ENCODE data around the gene PPP1R11.
A peak's percentile ranks its signal among the peaks of the same experiment; 100 is the strongest.

PPP1R11 gene

GRCh38 chr6:30071858-30072257, 4.9 kb downstream of the PPP1R11 start:
- Histone ChIP-seq H3K9ac (ENCODE audit: low read depth, low read length) (peak overlapping the region; percentile 41; the same call in 1 of the 2 replicates), H3K36me3 (ENCODE audit: insufficient read depth, low read length) (no peaks in the 10 kb centered on the region), H3K4me1 (ENCODE audit: insufficient read depth, low read length) (peaks cover 14% of the 10 kb centered on the region), H3K9me3 (ENCODE audit: control insufficient read depth, insufficient read depth, low read length) (no peaks in the 10 kb centered on the region)

DNA sequence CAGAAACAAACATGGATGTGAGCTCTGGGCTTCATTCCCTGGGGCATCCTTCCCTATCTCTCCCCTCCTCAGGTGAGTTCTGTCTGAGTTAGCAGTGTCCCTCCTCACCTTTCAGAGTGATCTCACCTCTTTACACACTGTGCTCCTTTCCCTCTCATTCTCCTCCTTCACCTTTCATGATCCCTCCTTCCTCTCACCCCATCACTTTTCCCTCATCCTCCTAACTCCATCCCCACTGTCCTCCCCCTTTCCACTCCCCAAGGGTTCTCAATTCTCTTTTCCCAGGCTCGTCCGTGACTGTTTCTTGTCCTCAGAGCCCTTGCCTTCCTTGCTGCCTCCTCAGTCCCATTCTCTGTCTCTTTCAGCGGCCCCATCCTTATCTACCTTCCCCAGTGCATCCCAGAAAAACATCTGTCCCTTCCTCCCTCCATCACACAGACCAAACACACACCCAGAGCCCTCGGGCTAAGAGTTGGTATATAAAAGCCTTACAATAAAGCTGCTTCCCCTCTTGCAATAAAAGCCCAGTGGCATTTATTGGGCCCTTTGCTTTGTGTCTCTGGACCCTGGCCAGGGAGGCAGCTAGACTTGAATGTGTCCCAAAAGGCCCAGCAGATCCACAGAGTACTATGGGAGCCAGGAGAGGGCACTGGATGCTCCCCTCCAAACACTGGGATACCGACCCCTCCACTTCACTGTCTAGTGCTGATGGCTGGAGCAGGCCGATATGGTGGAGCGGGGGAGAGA, 6.7 kb downstream of the PPP1R11 start:
- Histone ChIP-seq H3K9me3 (ENCODE audit: control insufficient read depth, insufficient read depth, low read length) (no peaks in the 10 kb centered on the region), H3K36me3 (ENCODE audit: insufficient read depth, low read length) (no peaks in the 10 kb centered on the region), H3K9ac (ENCODE audit: low read depth, low read length) (peak overlapping the region; percentile 61), H3K4me1 (ENCODE audit: insufficient read depth, low read length) (peaks cover 14% of the 10 kb centered on the region)

DNA sequence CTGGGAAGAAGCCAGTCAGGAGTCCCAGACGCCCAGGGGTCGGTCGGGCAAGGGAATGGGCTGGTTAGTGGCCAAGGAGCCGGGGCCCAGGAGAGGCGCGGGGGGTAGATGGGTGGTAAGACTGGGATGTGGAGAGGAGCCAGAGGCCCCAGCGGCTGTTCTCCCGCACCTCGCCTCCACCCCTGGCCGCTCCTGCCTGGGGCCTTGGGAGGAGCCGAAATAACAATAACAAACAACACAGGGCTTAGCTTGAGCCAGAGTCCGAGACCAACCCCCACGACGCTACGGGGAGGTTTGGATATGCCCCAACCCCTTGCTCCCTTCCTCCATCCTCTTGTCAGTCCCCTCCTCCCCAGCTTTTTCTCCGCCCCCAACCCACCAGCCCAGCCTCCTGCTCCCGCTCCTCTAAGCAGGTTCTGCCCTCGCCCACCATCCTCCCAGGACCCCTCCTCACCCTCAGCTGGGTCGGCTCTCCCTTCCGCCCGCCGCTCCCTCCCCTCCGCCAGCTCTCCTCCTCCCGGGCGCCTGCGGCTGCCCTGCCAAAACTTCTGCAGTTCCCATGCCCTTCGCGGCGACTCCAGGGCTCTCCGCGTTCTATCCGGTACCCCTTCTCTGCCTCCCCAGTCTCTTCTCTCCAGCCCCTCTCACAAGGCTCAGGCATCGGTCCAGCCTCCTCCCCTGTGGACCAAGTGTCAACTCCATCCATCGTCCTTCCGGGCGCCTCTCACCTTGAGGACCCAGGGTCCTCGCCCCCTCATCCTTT, 7.5 kb downstream of the PPP1R11 start:
- Histone ChIP-seq H3K9me3 (ENCODE audit: control insufficient read depth, insufficient read depth, low read length) (no peaks in the 10 kb centered on the region), H3K4me1 (ENCODE audit: insufficient read depth, low read length) (peaks cover 14% of the 10 kb centered on the region), H3K9ac (ENCODE audit: low read depth, low read length) (peak overlapping the region; percentile 61; the same call in 1 of the 2 replicates), H3K36me3 (ENCODE audit: insufficient read depth, low read length) (no peaks in the 10 kb centered on the region)

DNA sequence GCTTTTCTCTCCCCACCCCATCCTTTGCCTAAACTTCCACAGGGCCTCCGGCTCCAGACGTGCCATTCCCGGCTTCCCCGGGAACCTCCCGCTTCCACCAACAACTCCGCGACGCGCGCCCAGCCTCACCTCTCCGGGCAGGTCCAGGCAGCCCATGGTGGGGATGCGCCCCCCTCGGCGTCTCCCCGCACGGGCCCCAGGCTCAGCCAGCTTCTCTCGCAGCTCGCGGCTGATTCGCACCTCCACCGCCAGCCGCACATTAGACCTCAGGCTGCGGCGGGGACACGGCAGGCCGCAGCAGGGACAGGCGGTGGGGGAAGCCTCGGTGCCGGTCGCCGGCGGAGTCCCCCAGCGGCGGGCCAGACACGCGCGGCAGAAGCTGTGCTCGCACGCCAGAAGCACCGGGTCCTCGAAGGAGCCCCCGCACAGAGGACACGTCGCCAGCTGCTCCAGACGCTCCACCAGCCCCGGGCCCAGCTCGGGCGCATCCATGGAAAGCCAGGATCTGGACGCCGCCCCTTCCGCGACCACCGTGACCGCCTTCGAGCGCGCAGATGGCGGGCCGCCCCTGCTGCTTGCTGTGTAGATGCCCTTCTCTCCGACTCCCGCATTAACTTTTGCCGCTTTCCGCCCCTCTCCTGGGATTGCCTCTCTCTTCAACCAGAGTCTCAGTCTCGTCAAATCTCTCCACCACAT, 8.2 kb downstream of the PPP1R11 start, which contains the start of gene RNF39:
TSS of gene RNF39 (minus strand) at position 676 of the 696 bp plus-strand sequence. CDS start at position 492, 184 bp downstream.
- Histone ChIP-seq H3K36me3 (ENCODE audit: insufficient read depth, low read length) (no peaks in the 10 kb centered on the region), H3K9ac (ENCODE audit: low read depth, low read length) (peak within 1 kb of the TSS; percentile 61), H3K9me3 (ENCODE audit: control insufficient read depth, insufficient read depth, low read length) (no peaks in the 10 kb centered on the region), H3K4me1 (ENCODE audit: insufficient read depth, low read length) (peaks cover 14% of the 10 kb centered on the region)

DNA sequence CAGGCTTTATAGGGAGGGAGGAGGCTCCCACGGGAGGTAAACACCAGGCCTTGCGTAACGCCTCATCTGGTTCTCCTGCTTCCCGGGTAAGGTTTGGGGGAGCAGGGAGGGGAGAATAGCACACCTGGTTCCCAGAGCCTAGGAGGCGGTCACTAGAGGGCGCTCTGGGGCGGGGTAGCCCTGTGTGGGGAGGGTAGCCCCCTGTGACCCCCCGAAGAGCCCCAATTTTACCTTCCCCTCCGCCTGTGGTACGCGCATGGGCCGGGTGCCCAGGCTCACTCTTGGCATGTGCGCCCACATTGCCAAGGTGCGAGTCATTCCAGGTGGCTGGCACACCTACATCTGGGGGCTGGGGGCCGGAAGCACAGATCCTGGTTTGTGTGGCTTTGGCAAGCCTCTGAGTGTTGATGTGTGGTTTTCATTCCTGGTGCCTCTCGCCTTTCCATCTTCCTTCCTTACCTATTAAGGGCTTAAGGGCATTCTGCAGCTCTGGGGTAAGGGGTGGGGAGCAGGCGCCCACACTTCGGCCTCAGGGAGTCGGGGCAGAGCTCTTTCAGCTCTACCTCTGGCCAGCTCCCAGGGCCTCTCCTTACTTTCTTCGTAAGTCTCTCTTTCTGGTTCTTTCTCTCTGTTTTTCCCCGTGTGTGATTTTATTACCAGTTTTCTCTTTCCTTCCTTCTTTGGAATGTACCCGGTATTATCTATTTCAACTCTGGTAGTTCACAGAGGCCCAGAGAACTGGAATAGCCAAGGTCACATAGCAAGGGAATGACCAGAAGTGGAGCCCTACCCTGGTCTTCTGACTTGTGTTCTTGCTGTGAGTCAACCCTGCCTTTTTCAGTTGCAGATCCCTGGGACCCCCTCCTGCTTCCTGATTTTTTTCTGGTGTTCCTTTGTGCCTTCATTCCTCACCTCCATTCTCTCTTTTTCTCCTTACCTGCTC, 9.1 kb downstream of the PPP1R11 start:
- H3K9ac ChIP-seq (ENCODE audit: low read depth, low read length): peak overlapping the region; percentile 61
- H3K4me1 ChIP-seq (ENCODE audit: insufficient read depth, low read length): peaks cover 14% of the 10 kb centered on the region
- no peaks in the 10 kb centered on the region for H3K9me3 ChIP-seq (ENCODE audit: control insufficient read depth, insufficient read depth, low read length)
- no peaks in the 10 kb centered on the region for H3K36me3 ChIP-seq (ENCODE audit: insufficient read depth, low read length)

- Histone ChIP-seq H3K36me3 (ENCODE audit: insufficient read depth, low read length) (no peaks in the 10 kb centered on the region), H3K9ac (ENCODE audit: low read depth, low read length) (no peak overlapping the region), H3K4me1 (ENCODE audit: insufficient read depth, low read length) (peaks cover 14% of the 10 kb centered on the region), H3K9me3 (ENCODE audit: control insufficient read depth, insufficient read depth, low read length) (no peaks in the 10 kb centered on the region)
These were observed 10.2 kb downstream of the PPP1R11 start for GRCh38 chr6:30077218-30077617.

GRCh38 chr6:30087876-30088275, 20.9 kb downstream of the PPP1R11 start:
- no peaks in the 10 kb centered on the region for H3K4me1 ChIP-seq (ENCODE audit: insufficient read depth, low read length)
- H3K9ac ChIP-seq (ENCODE audit: low read depth, low read length): no peak overlapping the region
- H3K9me3 ChIP-seq (ENCODE audit: control insufficient read depth, insufficient read depth, low read length): no peaks in the 10 kb centered on the region
- H3K36me3 ChIP-seq (ENCODE audit: insufficient read depth, low read length): no peaks in the 10 kb centered on the region

DNA sequence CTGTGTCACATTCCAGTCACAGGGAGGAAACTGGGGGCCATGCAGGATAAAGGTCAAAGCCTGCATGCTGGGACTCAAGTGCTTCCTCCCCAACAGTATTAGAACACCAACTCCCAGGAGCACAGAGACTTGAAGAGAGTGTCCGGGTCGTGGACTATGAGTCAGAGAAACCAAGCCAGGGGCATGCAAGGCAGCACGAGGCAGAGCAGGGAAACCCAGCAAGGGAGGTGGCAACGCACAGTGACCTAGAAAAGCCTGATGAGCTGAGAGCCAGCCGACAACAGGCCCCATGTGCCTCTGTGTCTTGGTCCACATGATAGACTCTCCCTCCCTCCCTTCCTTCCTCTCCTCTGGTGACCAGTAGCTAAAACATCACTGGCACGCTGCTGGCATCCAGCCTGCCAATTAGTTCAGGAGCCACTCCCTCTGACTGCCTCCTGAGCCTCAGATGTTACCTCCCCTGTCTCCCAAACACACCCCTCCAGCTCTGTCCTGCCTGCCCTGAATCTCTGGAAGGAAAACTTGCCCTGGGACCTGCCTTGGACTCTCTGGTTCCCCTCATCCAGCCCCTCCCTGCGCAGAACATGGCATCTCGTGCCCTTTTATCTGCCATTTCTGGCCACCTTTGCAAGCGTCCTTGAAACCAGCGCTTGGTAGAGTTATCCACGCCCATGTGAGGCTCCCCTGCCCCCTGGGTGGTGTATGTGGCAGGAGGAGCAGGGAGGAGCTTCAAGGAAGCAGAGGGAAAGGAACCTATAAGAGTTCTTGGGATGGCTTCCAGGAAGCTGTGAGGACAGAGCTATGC, 24.8 kb downstream of the PPP1R11 start:
- Histone ChIP-seq H3K36me3 (ENCODE audit: insufficient read depth, low read length) (no peaks in the 10 kb centered on the region), H3K9me3 (ENCODE audit: control insufficient read depth, insufficient read depth, low read length) (no peaks in the 10 kb centered on the region), H3K9ac (ENCODE audit: low read depth, low read length) (no peak overlapping the region), H3K4me1 (ENCODE audit: insufficient read depth, low read length) (peaks cover 4% of the 10 kb centered on the region; the same call in 1 of the 2 replicates)

DNA sequence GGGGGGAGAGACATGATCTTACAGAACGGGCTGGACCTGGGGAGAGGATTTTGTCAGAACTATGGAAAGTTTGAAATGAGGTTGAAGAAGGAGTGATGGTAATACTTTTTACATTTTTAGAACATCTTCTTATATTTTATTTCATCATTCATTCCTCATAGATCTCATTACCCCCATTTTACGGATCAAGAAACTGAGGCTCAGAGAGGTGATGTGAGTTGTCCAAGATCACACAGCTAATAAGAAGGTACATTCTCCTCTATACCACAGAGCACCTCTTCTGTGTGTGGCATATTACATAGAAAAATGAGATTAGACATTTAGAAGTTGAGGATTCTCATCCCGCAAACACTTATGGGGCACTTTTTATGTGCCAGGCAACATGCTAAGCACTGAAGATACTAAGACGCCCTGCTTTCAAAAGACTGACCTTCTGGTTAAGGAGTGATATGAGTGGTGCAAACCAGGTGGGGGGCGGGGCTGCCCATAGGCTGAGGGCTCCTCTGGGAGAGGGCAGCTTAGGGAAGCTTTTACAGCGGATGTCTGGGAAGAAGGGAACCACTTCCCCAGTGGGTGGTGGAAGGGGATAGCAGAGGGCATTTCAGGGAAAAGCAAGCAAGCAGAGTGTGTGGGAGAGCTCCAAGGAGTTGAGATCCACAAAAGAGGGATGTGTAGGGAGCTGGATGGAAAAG, 26.0 kb downstream of the PPP1R11 start:
- Histone ChIP-seq H3K36me3 (ENCODE audit: insufficient read depth, low read length) (no peaks in the 10 kb centered on the region), H3K9me3 (ENCODE audit: control insufficient read depth, insufficient read depth, low read length) (no peaks in the 10 kb centered on the region), H3K4me1 (ENCODE audit: insufficient read depth, low read length) (peaks cover 4% of the 10 kb centered on the region; the same call in 1 of the 2 replicates)

GRCh38 chr6:30093951-30094661, 27.1 kb downstream of the PPP1R11 start:
- H3K9me3 ChIP-seq (ENCODE audit: control insufficient read depth, insufficient read depth, low read length): no peaks in the 10 kb centered on the region
- peaks cover 4% of the 10 kb centered on the region; the same call in 1 of the 2 replicates for H3K4me1 ChIP-seq (ENCODE audit: insufficient read depth, low read length)
- H3K36me3 ChIP-seq (ENCODE audit: insufficient read depth, low read length): no peaks in the 10 kb centered on the region
- H3K9ac ChIP-seq (ENCODE audit: low read depth, low read length): no peak overlapping the region

More for the DNA sequence above, 26.0 kb downstream of the PPP1R11 start:
- H3K9ac ChIP-seq (ENCODE audit: low read depth, low read length): no peak overlapping the region

DNA sequence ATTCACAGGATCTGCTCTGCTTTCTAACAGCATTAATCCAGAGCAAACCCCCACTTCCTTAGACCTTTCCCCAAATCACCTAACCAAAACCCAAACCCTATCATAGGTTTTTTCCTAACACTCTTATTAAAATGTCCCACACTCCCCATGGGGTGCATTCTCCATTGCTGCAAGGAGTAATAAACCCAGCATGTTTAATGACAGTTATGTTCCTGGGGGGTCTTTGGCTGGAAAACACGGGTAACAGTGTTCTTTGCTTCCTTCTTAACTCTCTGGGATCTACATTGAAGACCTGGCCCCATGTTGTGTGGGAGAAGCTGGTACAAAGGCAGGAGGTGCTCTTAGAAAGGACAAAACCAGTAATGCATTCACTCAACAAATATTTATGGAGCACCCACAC, 29.8 kb downstream of the PPP1R11 start:
- Histone ChIP-seq H3K9me3 (ENCODE audit: control insufficient read depth, insufficient read depth, low read length) (no peaks in the 10 kb centered on the region), H3K9ac (ENCODE audit: low read depth, low read length) (no peak overlapping the region), H3K36me3 (ENCODE audit: insufficient read depth, low read length) (no peaks in the 10 kb centered on the region), H3K4me1 (ENCODE audit: insufficient read depth, low read length) (peaks cover 9% of the 10 kb centered on the region; the same call in 1 of the 2 replicates)
